Progenitor cell of endocrine pancreas (in vitro differentiated cells): Measurements from ENCODE around the gene MORF4L2. TPM values are rescaled to one million over a fixed set of nuclear protein-coding genes. Genes with fewer than 3 reads are reported as not detected.

Source experiments
- DNase-seq: peaks from one replicate; pipeline ENCODE4 v3.0.0; 2021; ENCODE audit warnings: low spot score; ENCODE audit not compliant: unreplicated experiment
- H3K27ac Mint-ChIP-seq: 2 replicates; pipeline ENCODE4 v1.8.0; 2021; ENCODE audit warnings: mild to moderate bottlenecking, moderate library complexity, mixed read lengths
- H3K27me3 Mint-ChIP-seq: 2 replicates; pipeline ENCODE4 v1.8.0; 2021; ENCODE audit warnings: mixed read lengths
- H3K36me3 Mint-ChIP-seq: 2 replicates; pipeline ENCODE4 v1.8.0; 2022; ENCODE audit warnings: mixed read lengths; ENCODE audit not compliant: insufficient read depth
- H3K4me1 Mint-ChIP-seq: 2 replicates; pipeline ENCODE4 v1.8.0; 2021; ENCODE audit warnings: low read depth, mixed read lengths
- H3K4me3 Mint-ChIP-seq: 2 replicates; pipeline ENCODE4 v1.8.0; 2021; ENCODE audit warnings: low read depth, mild to moderate bottlenecking, moderate library complexity, mixed read lengths
- H3K9me3 Mint-ChIP-seq: 2 replicates; pipeline ENCODE4 v1.8.0; 2021; ENCODE audit warnings: low read depth, mixed read lengths
- CTCF ChIP-seq: fragments of 200-600 bp; sonication (generic); IDR thresholded peaks from one replicate; pipeline ENCODE4 v1.5.0; 2021; ENCODE audit warnings: antibody characterized with exemption, mild to moderate bottlenecking; ENCODE audit not compliant: unreplicated experiment
- total RNA-seq: library from RNA; stranded (reverse); gene quantifications from 2 replicates; pipeline ENCODE4 v1.2.1, GENCODE V29; 2021

Gene MORF4L2
- total RNA-seq, 1 donor from 2014 or later: 479 TPM

- Mint-ChIP-seq H3K36me3 (no peaks in the 10 kb centered on the region), H3K27ac (no peak overlapping the region), H3K27me3 (peaks cover 7% of the 10 kb centered on the region), H3K4me1 (peaks cover 22% of the 10 kb centered on the region), H3K9me3 (peaks cover 10% of the 10 kb centered on the region), H3K4me3 (no peak overlapping the region)
- TF ChIP-seq CTCF: no peak
- DNase-seq: no peak
Observed at GRCh38 chrX:103697687-103698086, 11.2 kb upstream of the MORF4L2 start.

GRCh38 chrX:103691059-103691458, 4.6 kb upstream of the MORF4L2 start:
- Mint-ChIP-seq H3K27me3 (peaks cover 7% of the 10 kb centered on the region), H3K4me3 (no peak overlapping the region), H3K4me1 (peaks cover 7% of the 10 kb centered on the region), H3K27ac (no peak overlapping the region), H3K36me3 (peaks cover 1% of the 10 kb centered on the region), H3K9me3 (no peaks in the 10 kb centered on the region)
- no peak for TF ChIP-seq CTCF
- no peak for DNase-seq

GRCh38 chrX:103688946-103689345, 2.4 kb upstream of the MORF4L2 start:
- no peaks in the 10 kb centered on the region for H3K27me3 Mint-ChIP-seq
- H3K4me1 Mint-ChIP-seq: peaks cover 12% of the 10 kb centered on the region
- H3K4me3 Mint-ChIP-seq: no peak overlapping the region
- TF ChIP-seq CTCF: peak; percentile 76
- no peak for DNase-seq
- peak overlapping the region; percentile 33 for H3K27ac Mint-ChIP-seq
- H3K36me3 Mint-ChIP-seq: peaks cover 5% of the 10 kb centered on the region
- no peaks in the 10 kb centered on the region for H3K9me3 Mint-ChIP-seq

- Mint-ChIP-seq H3K36me3 (peaks cover 8% of the 10 kb centered on the region), H3K9me3 (no peaks in the 10 kb centered on the region), H3K27me3 (no peaks in the 10 kb centered on the region), H3K27ac (no peak overlapping the region), H3K4me3 (no peak overlapping the region), H3K4me1 (peaks cover 7% of the 10 kb centered on the region)
- TF ChIP-seq CTCF: peak; percentile 71
- peak; percentile 51 for DNase-seq
Observed at GRCh38 chrX:103687696-103688201, 1.2 kb upstream of the MORF4L2 start.

- TF ChIP-seq CTCF: peak; percentile 65
- Mint-ChIP-seq H3K36me3 (peaks cover 10% of the 10 kb centered on the region), H3K9me3 (no peaks in the 10 kb centered on the region), H3K4me1 (peaks cover 6% of the 10 kb centered on the region), H3K4me3 (no peak overlapping the region), H3K27me3 (no peaks in the 10 kb centered on the region), H3K27ac (no peak overlapping the region)
- DNase-seq: peak; percentile 75
Observed at GRCh38 chrX:103687073-103687695, 685 bp upstream of the MORF4L2 start.
